Measurements from ENCODE around the gene SON. TPM values are rescaled to one million over a fixed set of nuclear protein-coding genes. Genes with fewer than 3 reads are reported as not detected.

SON gene
- total RNA-seq, 1 donor from 2014 or later, result 311 TPM

DNA sequence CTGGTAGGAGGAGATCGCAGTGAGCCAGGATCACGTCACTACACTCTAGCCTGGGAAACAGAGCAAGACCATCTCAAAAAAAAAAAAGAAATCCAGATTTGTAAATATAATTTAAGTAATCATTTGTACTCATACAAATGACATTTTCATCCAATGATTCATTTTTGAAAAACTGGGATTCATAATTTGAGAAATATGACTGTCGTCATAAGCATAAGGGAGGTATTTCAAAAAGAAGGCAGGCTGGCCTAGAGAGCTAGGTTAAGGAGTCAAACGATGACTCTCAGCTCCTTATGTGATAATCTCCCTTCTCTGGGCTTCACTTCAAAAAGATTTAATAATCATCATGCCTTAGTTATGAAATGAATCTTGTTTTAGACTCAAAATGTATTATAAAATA, 3.2 kb upstream of the SON start:
- TF ChIP-seq CTCF (IDR thresholded peaks at IDR 0.05; ENCODE audit: unreplicated experiment), result no peak
- H3K27me3 Mint-ChIP-seq (ENCODE audit: unreplicated experiment), result peaks cover 17% of the 10 kb centered on the region
- no peak overlapping the region for H3K4me3 Mint-ChIP-seq (ENCODE audit: unreplicated experiment)
- H3K4me1 Mint-ChIP-seq (ENCODE audit: unreplicated experiment), result peaks cover 16% of the 10 kb centered on the region
- H3K36me3 Mint-ChIP-seq (ENCODE audit: low read depth, unreplicated experiment), result peaks cover 32% of the 10 kb centered on the region
- no peak for DNase-seq (ENCODE audit: low spot score)
- H3K9me3 Mint-ChIP-seq (ENCODE audit: unreplicated experiment), result no peaks in the 10 kb centered on the region
- H3K27ac Mint-ChIP-seq (ENCODE audit: unreplicated experiment), result no peak overlapping the region

- no peak for DNase-seq (ENCODE audit: low spot score)
- TF ChIP-seq CTCF (IDR thresholded peaks at IDR 0.05; ENCODE audit: unreplicated experiment), result no peak
- Mint-ChIP-seq H3K4me1 (ENCODE audit: unreplicated experiment) (peaks cover 21% of the 10 kb centered on the region), H3K4me3 (ENCODE audit: unreplicated experiment) (peak overlapping the region; percentile 99), H3K9me3 (ENCODE audit: unreplicated experiment) (no peaks in the 10 kb centered on the region), H3K36me3 (ENCODE audit: low read depth, unreplicated experiment) (peaks cover 30% of the 10 kb centered on the region), H3K27ac (ENCODE audit: unreplicated experiment) (peak overlapping the region; percentile 98), H3K27me3 (ENCODE audit: unreplicated experiment) (peaks cover 17% of the 10 kb centered on the region)
Observed at GRCh38 chr21:33540711-33541104, 2.1 kb upstream of the SON start.

GRCh38 chr21:33541105-33541711, 1.6 kb upstream of the SON start:
- Mint-ChIP-seq H3K36me3 (ENCODE audit: low read depth, unreplicated experiment) (peaks cover 30% of the 10 kb centered on the region), H3K9me3 (ENCODE audit: unreplicated experiment) (no peaks in the 10 kb centered on the region), H3K27ac (ENCODE audit: unreplicated experiment) (peak overlapping the region; percentile 98), H3K4me3 (ENCODE audit: unreplicated experiment) (peak overlapping the region; percentile 99), H3K27me3 (ENCODE audit: unreplicated experiment) (peaks cover 19% of the 10 kb centered on the region), H3K4me1 (ENCODE audit: unreplicated experiment) (peaks cover 24% of the 10 kb centered on the region)
- no peak for TF ChIP-seq CTCF (IDR thresholded peaks at IDR 0.05; ENCODE audit: unreplicated experiment)
- DNase-seq (ENCODE audit: low spot score), result no peak

DNA sequence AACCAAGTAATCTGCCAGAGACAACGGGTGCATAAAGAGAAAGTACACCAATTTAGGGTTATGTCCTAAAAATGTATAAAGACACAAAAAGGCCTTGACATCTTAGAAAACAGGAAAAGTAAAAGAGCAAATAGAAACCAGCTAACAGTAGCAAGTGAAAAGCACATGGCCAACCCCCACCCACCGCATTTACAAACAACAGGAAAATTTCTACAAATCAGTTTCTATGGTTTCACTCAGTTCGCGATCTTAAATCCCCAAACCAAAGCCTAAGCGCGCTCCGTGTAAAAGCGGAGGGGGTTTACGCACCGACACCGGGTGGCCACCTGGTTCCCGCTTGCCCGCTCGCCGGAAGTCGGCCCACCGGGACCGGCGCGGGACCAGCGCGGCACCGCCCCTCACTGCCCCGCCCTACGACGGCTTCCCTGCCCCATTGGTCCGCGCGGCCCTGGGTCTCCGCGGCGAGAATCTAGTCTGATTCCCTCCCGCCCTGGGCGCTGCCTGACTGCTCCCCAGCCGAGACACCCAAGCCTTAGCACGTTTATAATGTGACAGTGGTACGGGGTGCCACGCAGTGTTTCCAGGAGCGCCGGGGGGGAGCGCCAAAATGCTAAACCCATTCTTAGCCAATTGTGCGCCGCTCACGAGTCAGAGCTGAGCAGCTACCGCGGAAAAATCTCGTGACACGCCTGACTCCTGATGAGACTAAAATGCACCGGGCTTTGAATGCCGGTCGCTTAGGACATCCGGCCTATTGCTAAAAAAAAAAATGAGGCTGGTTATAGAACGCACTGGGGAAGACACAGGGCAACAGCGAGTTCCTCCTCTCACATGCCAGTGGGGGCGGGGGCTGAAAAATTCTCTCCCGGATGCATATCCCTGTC, 840 bp upstream of the SON start, which contains the start of gene GART:
Gene GART, minus strand, starts transcription at position 362 of the 884 bp plus-strand sequence. CDS start 2,802 bp downstream, outside the sequence.
- Mint-ChIP-seq H3K27me3 (ENCODE audit: unreplicated experiment) (peaks cover 19% of the 10 kb centered on the region), H3K9me3 (ENCODE audit: unreplicated experiment) (no peaks in the 10 kb centered on the region)

More for the DNA sequence above, 840 bp upstream of the SON start, which contains the start of gene GART:
- peaks cover 24% of the 10 kb centered on the region for H3K4me1 Mint-ChIP-seq (ENCODE audit: unreplicated experiment)
- H3K36me3 Mint-ChIP-seq (ENCODE audit: low read depth, unreplicated experiment), result peaks cover 25% of the 10 kb centered on the region
- H3K27ac Mint-ChIP-seq (ENCODE audit: unreplicated experiment), result peak within 1 kb of the TSS; percentile 100
- peak; percentile 80 for DNase-seq (ENCODE audit: low spot score)
- no peak for TF ChIP-seq CTCF (IDR thresholded peaks at IDR 0.05; ENCODE audit: unreplicated experiment)
- H3K4me3 Mint-ChIP-seq (ENCODE audit: unreplicated experiment), result peak within 1 kb of the TSS; percentile 99
